Stimulated activated CD4-positive, alpha-beta T cell treated with anti-CD3 and anti-CD28 coated beads, Interleukin-2, amount 100 ng/mL, for 24 hours (primary cell): ENCODE results near the gene GMDS.

Experiments
- DNase-seq, 2 donors: peaks; one replicate each; pipeline ENCODE4 v3.0.0-alpha.2; 2020

GMDS gene

GRCh38 chr6:1605893-1606779, 639.3 kb downstream of the GMDS start:
- no peak for DNase-seq

- no peak for DNase-seq
These were observed 640.2 kb downstream of the GMDS start for GRCh38 chr6:1605004-1605892.

- DNase-seq = peak; percentile 76 to 81
These were observed 641.0 kb downstream of the GMDS start for GRCh38 chr6:1604158-1605003.

GRCh38 chr6:1603708-1604107, 641.7 kb downstream of the GMDS start:
- no peak for DNase-seq

GRCh38 chr6:1602049-1602713, 643.2 kb downstream of the GMDS start:
- no peak for DNase-seq

GRCh38 chr6:1601158-1602048, 644.0 kb downstream of the GMDS start:
- DNase-seq = no peak

- DNase-seq = no peak
These were observed 644.6 kb downstream of the GMDS start for GRCh38 chr6:1600764-1601157.

- DNase-seq = no peak
These were observed 645.2 kb downstream of the GMDS start for GRCh38 chr6:1600063-1600763.

GRCh38 chr6:1599469-1599868, 645.9 kb downstream of the GMDS start:
- no peak for DNase-seq

- no peak for DNase-seq
These were observed 646.5 kb downstream of the GMDS start for GRCh38 chr6:1598886-1599285.

- DNase-seq = no peak
These were observed 647.0 kb downstream of the GMDS start for GRCh38 chr6:1598433-1598832.

- DNase-seq = no peak
These were observed 647.5 kb downstream of the GMDS start for GRCh38 chr6:1597924-1598323.

- DNase-seq = no peak
These were observed 648.2 kb downstream of the GMDS start for GRCh38 chr6:1597121-1597744.

- peak; percentile 69 to 71 for DNase-seq
These were observed 649.1 kb downstream of the GMDS start for GRCh38 chr6:1596088-1596852.

- no peak for DNase-seq
These were observed 649.9 kb downstream of the GMDS start for GRCh38 chr6:1595271-1596087.

GRCh38 chr6:1594445-1595200, 650.8 kb downstream of the GMDS start:
- DNase-seq = no peak

GRCh38 chr6:1593958-1594314, 651.5 kb downstream of the GMDS start:
- DNase-seq = no peak
